Brain microvascular endothelial cell (primary cell): ENCODE measurements around the gene LARP1B.
"Not testable (repeated sequence)": the region's sequence is repeated elsewhere in the genome, so short reads cannot be mapped to it uniquely, and the experiment has no call there.

Source experiments
- DNase-seq: peaks from one replicate; pipeline ENCODE4 v3.0.0-alpha.2; 2020
- H3K27ac ChIP-seq: fragments of 250-450 bp; sonication (Bioruptor Pico); 2 replicates; pipeline ENCODE4 v1.5.1; 2020; ENCODE audit warnings: mild to moderate bottlenecking, moderate library complexity
- H3K27me3 ChIP-seq: fragments of 250-450 bp; sonication (Bioruptor Pico); replicated peaks from 2 replicates; pipeline ENCODE4 v1.5.1; 2020; ENCODE audit warnings: mild to moderate bottlenecking
- H3K36me3 ChIP-seq: fragments of 250-450 bp; sonication (Bioruptor Pico); replicated peaks from 2 replicates; pipeline ENCODE4 v1.5.1; 2020; ENCODE audit warnings: mild to moderate bottlenecking
- H3K4me3 ChIP-seq: 2 replicates; pipeline ENCODE4 v1.5.1; 2011; ENCODE audit warnings: low read depth, mild to moderate bottlenecking, control low read depth, low read length, moderate library complexity
- in situ Hi-C: cut with HindIII; loops from 2 replicates; pipeline ENCODE4 v1.10.0; 2017; ENCODE audit warnings: low sequenced_read_pairs, low pct_ligation_motif_present
- TF ChIP-seq, protein P1 (sequence below): IDR thresholded peaks from 2 replicates; pipeline ENCODE4 v1.5.1; 2011; ENCODE audit warnings: low read depth, mild to moderate bottlenecking, moderate library complexity, low read length, control low read depth, inconsistent platforms; ENCODE audit errors: missing control alignments

LARP1B gene

DNA sequence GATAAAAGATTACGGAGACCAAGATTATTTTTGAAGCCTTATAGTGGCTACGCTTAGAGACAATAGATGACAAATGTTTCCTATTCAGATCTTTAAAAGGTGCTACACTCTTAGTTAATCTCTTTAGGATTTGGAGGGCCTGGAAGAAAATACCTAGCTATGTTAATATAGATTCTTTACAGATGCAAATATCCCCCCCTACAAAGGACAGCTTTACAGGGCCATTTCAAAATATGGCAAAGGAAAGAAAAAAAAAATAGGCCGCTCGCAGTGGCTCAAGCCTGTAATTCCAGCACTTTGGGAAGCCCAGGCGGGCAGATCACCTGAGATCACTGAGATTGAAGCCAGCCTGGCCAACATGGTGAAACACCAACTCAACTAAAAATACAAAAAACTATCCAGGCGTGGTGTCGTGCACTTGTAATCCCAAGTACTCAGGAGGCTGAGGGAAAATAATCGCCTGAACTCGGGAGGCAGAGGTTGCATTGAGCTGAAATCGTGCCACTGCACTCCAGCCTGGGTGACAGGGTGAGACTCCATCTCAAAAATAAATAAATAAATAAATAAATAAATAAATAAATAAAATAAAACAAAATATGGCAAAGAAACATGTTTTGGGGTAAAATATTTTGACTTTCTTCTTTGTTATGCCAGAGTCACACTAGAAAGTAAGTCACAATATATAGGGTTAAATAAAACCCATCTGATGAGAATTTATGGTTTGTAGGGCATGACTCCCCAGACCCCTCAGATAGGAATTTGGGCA is 5.5 kb upstream of the LARP1B start:
- H3K4me3 ChIP-seq, in situ Hi-C loops, H3K27me3 ChIP-seq, DNase-seq, H3K27ac ChIP-seq, H3K36me3 ChIP-seq: not testable (repeated sequence)

DNA sequence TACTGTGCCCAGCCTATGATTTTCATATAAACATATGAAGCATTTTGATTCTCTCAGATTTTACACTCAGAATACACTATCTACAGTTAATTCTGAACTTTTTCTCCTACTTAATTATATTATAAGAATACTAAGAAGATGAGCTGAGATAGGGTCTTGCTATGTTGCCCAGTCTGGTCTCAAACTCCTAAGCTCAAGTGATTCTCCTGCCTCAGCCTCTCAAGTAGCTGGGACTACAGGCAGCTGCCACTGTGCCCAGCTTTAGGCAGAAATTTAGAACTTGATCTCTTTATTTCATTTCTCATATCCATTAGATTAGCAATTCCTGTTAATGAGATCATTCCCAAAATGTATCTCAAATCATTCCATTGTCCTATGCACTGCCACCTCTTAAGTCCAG is 4.7 kb upstream of the LARP1B start:
- TF ChIP-seq, protein P1, sequence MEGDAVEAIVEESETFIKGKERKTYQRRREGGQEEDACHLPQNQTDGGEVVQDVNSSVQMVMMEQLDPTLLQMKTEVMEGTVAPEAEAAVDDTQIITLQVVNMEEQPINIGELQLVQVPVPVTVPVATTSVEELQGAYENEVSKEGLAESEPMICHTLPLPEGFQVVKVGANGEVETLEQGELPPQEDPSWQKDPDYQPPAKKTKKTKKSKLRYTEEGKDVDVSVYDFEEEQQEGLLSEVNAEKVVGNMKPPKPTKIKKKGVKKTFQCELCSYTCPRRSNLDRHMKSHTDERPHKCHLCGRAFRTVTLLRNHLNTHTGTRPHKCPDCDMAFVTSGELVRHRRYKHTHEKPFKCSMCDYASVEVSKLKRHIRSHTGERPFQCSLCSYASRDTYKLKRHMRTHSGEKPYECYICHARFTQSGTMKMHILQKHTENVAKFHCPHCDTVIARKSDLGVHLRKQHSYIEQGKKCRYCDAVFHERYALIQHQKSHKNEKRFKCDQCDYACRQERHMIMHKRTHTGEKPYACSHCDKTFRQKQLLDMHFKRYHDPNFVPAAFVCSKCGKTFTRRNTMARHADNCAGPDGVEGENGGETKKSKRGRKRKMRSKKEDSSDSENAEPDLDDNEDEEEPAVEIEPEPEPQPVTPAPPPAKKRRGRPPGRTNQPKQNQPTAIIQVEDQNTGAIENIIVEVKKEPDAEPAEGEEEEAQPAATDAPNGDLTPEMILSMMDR, result no peak
- H3K4me3 ChIP-seq, result no peak overlapping the region
- no peaks in the 10 kb centered on the region for H3K36me3 ChIP-seq
- in situ Hi-C loops, result no loop called here
- DNase-seq, result no peak
- H3K27ac ChIP-seq, result no peak overlapping the region
- H3K27me3 ChIP-seq, result no peaks in the 10 kb centered on the region

- in situ Hi-C loops, result no loop called here
- TF ChIP-seq, protein P1, result no peak
- no peak for DNase-seq
Observed at GRCh38 chr4:128060121-128060698, 902 bp upstream of the LARP1B start.

DNA sequence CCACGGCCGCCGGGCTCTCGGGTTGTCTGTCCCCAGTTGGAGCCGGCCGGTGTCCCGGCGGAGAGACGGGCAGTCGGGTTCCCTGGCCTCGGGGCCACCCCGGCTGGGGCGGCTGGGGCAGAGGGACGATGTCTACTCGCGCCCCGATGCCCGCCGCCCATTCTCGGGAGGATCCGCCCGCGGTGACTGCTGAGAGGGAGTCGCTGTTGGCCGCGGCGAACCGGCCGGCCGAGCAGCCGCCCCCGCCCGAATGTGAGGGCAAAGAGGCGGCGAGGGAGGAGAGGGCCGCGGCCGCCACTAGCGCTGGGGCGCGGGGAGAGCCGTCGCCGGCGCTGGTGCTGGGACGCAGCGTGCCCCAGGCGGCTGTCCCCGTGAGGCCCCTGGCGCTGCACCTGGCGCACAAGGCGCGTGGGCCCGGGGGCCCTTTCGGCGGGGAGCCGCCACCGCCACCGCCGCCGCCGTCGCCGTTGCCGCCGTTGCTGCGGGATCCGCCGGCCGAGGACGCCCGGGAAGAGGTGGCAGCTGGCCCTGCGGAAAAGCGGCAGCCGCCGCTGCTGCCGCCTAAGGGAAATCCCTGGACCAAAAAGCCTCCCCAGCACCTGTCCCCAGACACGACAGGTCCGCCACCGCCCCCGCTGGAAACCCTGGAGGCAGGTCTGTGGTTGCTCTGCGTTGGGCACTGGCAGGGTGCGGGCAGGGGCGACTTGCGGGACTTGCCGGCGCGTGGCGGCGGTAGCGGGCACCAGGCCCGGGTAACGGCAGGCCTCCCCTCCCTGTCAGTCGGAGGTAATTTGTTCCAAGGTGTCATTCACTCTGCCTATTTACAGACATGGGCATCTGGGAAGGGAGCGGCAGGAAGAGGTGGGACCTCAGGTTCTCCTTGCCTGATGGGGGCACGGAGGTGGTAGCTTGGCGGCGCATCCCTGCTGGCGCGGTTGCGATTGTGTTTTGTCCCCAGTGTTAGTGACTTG is 739 bp downstream of the LARP1B start:
- DNase-seq, result peak; percentile 24
- Histone ChIP-seq H3K27me3 (no peaks in the 10 kb centered on the region), H3K36me3 (no peaks in the 10 kb centered on the region), H3K27ac (peak overlapping the region; percentile 84), H3K4me3 (peak overlapping the region; percentile 82)
- TF ChIP-seq, protein P1, result peak; percentile 21
- in situ Hi-C loops, result no loop called here

More at GRCh38 chr4:128060121-128060698, 902 bp upstream of the LARP1B start:
- H3K4me3 ChIP-seq, result peak overlapping the region; percentile 82
- H3K27me3 ChIP-seq, result no peaks in the 10 kb centered on the region
- H3K36me3 ChIP-seq, result no peaks in the 10 kb centered on the region
- H3K27ac ChIP-seq, result peak overlapping the region; percentile 84

GRCh38 chr4:128066453-128066820 is 5.3 kb downstream of the LARP1B start:
- in situ Hi-C loops, H3K36me3 ChIP-seq, H3K4me3 ChIP-seq, H3K27ac ChIP-seq, H3K27me3 ChIP-seq, DNase-seq: not testable (repeated sequence)

DNA sequence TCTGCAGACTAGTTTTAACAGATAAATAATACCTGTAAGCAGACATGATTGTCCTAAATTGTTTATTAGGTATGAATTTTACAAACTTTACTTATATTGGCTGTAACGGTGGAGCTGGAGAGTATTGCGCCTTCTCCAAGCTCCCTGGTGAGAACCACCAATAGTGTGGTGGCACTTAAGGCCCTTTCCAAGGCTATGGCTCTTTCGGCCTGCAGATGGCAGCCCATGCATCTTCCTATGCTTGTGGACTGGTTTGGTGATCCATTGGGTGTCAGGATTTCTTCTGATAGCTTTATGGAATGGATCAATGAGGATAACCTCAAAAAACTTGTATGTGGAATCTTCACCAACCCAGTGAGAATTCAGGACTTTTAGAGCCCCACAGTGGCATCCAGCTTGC is 7.8 kb downstream of the LARP1B start:
- in situ Hi-C loops, result no loop called here
- TF ChIP-seq, protein P1, result peak; percentile 63
- no peak overlapping the region for H3K4me3 ChIP-seq
- H3K27me3 ChIP-seq, result no peaks in the 10 kb centered on the region
- peak; percentile 20 for DNase-seq
- H3K27ac ChIP-seq, result no peak overlapping the region
- H3K36me3 ChIP-seq, result no peaks in the 10 kb centered on the region
